Fibroblast of skin of right quadriceps (primary cell): ENCODE measurements around the gene MAPK8.

ENCODE experiments used
- DNase-seq: peaks from one replicate; pipeline ENCODE4 v3.0.0-alpha.2; 2013

MAPK8 gene

GRCh38 chr10:48480397-48481374, 174.2 kb downstream of the MAPK8 start:
- DNase-seq: no peak

DNA sequence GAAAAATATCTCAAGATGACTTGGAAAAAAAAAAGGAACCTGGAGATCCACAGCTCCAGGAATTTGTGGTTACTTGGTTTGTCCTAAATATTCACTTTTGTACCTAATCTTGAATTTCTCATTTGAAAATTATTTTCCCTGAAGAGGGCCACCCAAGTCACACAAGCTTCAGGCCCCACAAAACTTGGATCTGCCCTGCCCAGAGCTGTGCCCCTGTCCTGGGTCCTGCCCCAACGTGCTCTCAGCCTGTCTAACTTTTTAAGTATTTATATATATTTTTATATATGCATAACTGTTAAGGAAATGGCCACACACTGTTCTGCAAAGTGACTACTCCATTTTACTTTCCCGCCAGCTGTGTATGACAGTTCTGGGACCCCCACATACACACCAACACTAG, 174.9 kb downstream of the MAPK8 start:
- no peak for DNase-seq

GRCh38 chr10:48482207-48482606, 175.7 kb downstream of the MAPK8 start:
- no peak for DNase-seq

- DNase-seq: no peak
Observed at GRCh38 chr10:48484911-48485310, 178.4 kb downstream of the MAPK8 start.

GRCh38 chr10:48485711-48486110, 179.2 kb downstream of the MAPK8 start:
- no peak for DNase-seq

DNA sequence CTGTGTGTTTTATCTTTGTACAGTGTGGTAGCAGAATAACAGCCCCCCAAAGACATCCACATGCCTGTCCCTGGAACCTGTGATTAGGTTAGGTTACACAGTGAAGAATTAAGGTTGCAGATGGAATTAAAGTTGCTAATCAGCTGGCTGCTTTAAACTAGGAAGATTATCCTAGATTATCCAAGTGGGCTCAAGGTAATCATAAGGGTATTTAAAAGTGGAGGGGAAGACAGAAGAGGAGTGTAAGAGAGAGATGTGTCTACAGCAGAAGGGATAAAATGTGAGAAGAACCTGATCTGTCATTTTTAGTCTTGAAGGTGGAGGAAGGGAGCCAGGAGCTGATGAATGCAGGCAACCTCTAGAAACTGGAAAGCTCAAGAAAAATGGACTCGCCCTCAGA, 180.8 kb downstream of the MAPK8 start:
- no peak for DNase-seq
